ENCODE measurements around the gene ZNF385D. TPM values are rescaled to one million over a fixed set of nuclear protein-coding genes. Genes with fewer than 3 reads are reported as not detected.

Gene ZNF385D
- total RNA-seq, 8 experiments from 2014 or later = 3.9 to 9.6 (median 5.0) TPM

DNA sequence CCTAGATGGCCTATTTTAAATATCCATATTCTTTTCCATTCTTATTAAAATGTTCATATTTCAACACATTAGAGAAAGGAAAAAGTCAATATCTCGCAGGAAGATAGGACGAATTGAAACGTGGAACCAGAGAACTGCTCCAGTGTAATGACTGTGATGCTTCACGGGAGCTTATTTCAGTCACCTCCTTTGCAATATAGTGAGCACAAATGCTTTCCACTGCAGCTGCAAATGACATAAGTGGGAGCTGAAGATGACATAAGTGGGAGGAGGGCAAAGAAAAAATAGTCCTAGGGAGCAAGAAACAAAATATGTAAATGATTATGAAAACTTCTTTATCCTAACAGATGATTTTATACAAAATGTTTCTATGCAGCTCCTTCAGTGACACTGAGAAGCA lies 324.1 kb downstream of the ZNF385D start:
- ATAC-seq (replicated peaks in 6 of 8) = peak in 4 of 8 experiments; percentile 33 to 73 (median 64)
- Histone ChIP-seq H3K27ac (no peak overlapping the region), H3K4me3 (no peak overlapping the region), H3K4me1 (replicated peaks in 1 of 2) (peaks cover 0 to 12% of the 10 kb centered on the region in 2 donors)
- in situ Hi-C loops (cut with MboI; ENCODE audit: low pct_unique_long_range_greater_than_20kb in 2 of 9, low sequenced_read_pairs in 9 of 9, unreplicated experiment in 9 of 9) = no loop called here
- WGBS, 10 experiments = 32 to 90% (median 74%) methylated on average over 1 to 4 of the region's 4 CpGs

DNA sequence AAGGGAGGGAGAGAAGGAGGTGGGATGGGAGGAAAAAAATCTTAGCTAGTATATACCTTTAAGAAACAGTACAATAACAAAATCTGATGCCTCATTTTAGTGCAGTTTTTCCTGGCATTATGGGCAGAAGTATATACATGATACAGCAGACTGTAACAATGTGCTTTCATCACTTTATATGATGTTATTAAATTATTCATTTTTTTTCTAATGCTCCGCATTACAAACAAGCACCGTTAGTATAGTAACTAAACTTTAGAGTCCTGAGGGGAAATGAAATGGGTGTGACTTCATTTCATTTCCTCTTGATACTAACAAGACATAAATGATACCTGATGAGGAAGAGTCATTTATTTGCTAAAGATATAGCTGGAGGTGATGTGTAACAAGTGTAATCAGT lies 325.3 kb downstream of the ZNF385D start:
- peak in 1 of 8 experiments; percentile 59 for ATAC-seq (replicated peaks in 6 of 8)
- no peak overlapping the region for H3K4me3 ChIP-seq
- in situ Hi-C loops (cut with MboI; ENCODE audit: low pct_unique_long_range_greater_than_20kb in 2 of 9, low sequenced_read_pairs in 9 of 9, unreplicated experiment in 9 of 9) = no loop called here
- WGBS, 10 experiments = 35 to 100% (median 87%) methylated on average over 1 to 2 of the region's 2 CpGs; no CpG with 5 or more reads in 2 of the 10 experiments
- no peak overlapping the region for H3K27ac ChIP-seq
- H3K4me1 ChIP-seq (replicated peaks in 1 of 2) = peaks cover 0 to 12% of the 10 kb centered on the region in 2 donors

DNA sequence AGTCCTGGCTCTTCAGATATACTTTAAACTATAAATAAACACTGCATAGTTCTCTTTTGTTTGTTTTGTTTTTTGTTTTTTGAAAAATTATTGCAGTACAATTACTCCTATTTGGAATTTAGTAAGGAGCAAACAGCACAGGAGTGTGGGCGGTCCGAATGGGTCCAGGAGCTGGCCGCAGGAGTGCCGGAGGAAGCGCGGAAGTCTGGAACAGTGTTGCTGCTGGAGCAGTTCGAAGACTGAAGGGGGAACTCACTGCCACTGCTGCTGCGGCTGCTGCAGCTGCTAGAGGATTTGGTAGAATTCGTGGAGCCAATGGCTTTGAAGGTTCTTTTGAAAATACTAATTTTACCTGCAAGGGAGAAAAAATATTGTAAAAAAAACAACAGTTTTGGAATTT lies 329.9 kb downstream of the ZNF385D start:
- no peak for ATAC-seq (replicated peaks in 6 of 8)
- Histone ChIP-seq H3K4me1 (replicated peaks in 1 of 2) (peaks cover 2 to 17% of the 10 kb centered on the region in 2 donors), H3K4me3 (no peak overlapping the region), H3K27ac (no peak overlapping the region)
- WGBS, 10 experiments = 0 to 90% (median 74%) methylated on average over 1 to 9 of the region's 9 CpGs; no CpG with 5 or more reads in 2 of the 10 experiments
- in situ Hi-C loops (cut with MboI; ENCODE audit: low pct_unique_long_range_greater_than_20kb in 2 of 9, low sequenced_read_pairs in 9 of 9, unreplicated experiment in 9 of 9) = no loop called here

- H3K4me3 ChIP-seq = no peak overlapping the region
- in situ Hi-C loops (cut with MboI; ENCODE audit: low pct_unique_long_range_greater_than_20kb in 2 of 9, low sequenced_read_pairs in 9 of 9, unreplicated experiment in 9 of 9) = no loop called here
- 0 to 90% (median 20%) methylated on average over 1 of the region's 1 CpG; no CpG with 5 or more reads in 5 of the 10 experiments for WGBS, 10 experiments
- no peak overlapping the region for H3K27ac ChIP-seq
- peak in 3 of 8 experiments; percentile 37 to 80 (median 55) for ATAC-seq (replicated peaks in 6 of 8)
- H3K4me1 ChIP-seq (replicated peaks in 1 of 2) = peaks cover 2 to 15% of the 10 kb centered on the region in 2 donors
Measured at GRCh38 chr3:21417991-21418390, 333.0 kb downstream of the ZNF385D start.

DNA sequence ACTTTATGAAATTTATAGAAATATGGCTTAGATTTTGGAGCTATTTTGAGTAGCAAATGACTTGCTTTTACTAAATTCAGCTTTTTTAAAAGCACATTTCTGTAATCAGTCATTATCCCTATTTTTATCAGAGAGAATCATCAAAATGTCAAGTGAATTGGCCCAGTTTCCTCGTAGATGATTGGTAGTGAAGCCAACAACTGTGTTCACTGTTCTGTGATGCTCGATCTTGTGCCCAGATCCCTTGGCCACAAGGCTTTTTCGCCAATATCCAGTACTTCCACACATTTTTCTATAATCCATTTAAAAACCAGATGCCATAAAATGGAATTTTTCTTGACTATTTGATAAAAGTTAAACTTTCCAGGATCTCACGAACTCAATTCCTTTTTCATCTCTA lies 336.5 kb downstream of the ZNF385D start:
- Histone ChIP-seq H3K27ac (no peak overlapping the region), H3K4me1 (replicated peaks in 1 of 2) (peaks cover 0 to 15% of the 10 kb centered on the region in 2 donors), H3K4me3 (no peak overlapping the region)
- no peak for ATAC-seq (replicated peaks in 6 of 8)
- in situ Hi-C loops (cut with MboI; ENCODE audit: low pct_unique_long_range_greater_than_20kb in 2 of 9, low sequenced_read_pairs in 9 of 9, unreplicated experiment in 9 of 9) = no loop called here
- WGBS, 10 experiments = 43 to 100% (median 79%) methylated on average over 1 to 4 of the region's 4 CpGs

GRCh38 chr3:21411058-21411457 lies 340.0 kb downstream of the ZNF385D start:
- peak in 4 of 8 experiments; percentile 15 to 69 (median 62) for ATAC-seq (replicated peaks in 6 of 8)
- in situ Hi-C loops (cut with MboI; ENCODE audit: low pct_unique_long_range_greater_than_20kb in 2 of 9, low sequenced_read_pairs in 9 of 9, unreplicated experiment in 9 of 9) = no loop called here
- no peak overlapping the region for H3K4me3 ChIP-seq
- WGBS, 10 experiments = 0 to 92% (median 81%) methylated on average over 1 of the region's 1 CpG; no CpG with 5 or more reads in 6 of the 10 experiments
- no peak overlapping the region for H3K27ac ChIP-seq
- H3K4me1 ChIP-seq (replicated peaks in 1 of 2) = no peaks in the 10 kb centered on the region

- in situ Hi-C loops (cut with MboI; ENCODE audit: low pct_unique_long_range_greater_than_20kb in 2 of 9, low sequenced_read_pairs in 9 of 9, unreplicated experiment in 9 of 9) = no loop called here
- no peak overlapping the region for H3K4me3 ChIP-seq
- ATAC-seq (replicated peaks in 6 of 8) = no peak
- WGBS, 10 experiments = 56 to 100% (median 76%) methylated on average over 1 to 2 of the region's 2 CpGs
- no peak overlapping the region for H3K27ac ChIP-seq
- H3K4me1 ChIP-seq (replicated peaks in 1 of 2) = no peaks in the 10 kb centered on the region
Measured at GRCh38 chr3:21409401-21409800, 341.6 kb downstream of the ZNF385D start.

DNA sequence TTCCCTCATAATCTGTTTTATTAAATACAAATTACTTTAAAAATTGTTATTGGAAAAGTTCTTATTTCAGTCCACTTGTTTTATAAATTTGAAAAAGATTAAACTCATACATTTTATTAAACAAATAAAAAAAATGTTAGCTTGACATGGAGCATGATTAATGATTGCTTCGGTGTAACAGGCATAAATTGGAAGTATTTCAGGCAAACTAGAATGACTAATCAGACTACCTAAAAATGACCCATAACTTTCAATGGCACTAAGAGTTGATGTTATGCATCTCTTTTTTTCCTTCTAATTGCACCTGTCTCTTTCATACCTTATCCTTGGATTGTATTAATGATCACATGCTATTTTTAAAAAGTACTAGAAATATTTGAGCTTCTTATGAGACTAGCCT lies 343.3 kb downstream of the ZNF385D start:
- H3K4me1 ChIP-seq (replicated peaks in 1 of 2) = no peaks in the 10 kb centered on the region
- H3K27ac ChIP-seq = no peak overlapping the region
- 0 to 92% (median 50%) methylated on average over 1 of the region's 1 CpG; no CpG with 5 or more reads in 1 of the 10 experiments for WGBS, 10 experiments
- no peak for ATAC-seq (replicated peaks in 6 of 8)
- H3K4me3 ChIP-seq = no peak overlapping the region
- in situ Hi-C loops (cut with MboI; ENCODE audit: low pct_unique_long_range_greater_than_20kb in 2 of 9, low sequenced_read_pairs in 9 of 9, unreplicated experiment in 9 of 9) = no loop called here

GRCh38 chr3:21405671-21406667 lies 345.0 kb downstream of the ZNF385D start:
- in situ Hi-C loops (cut with MboI; ENCODE audit: low pct_unique_long_range_greater_than_20kb in 2 of 9, low sequenced_read_pairs in 9 of 9, unreplicated experiment in 9 of 9) = no loop called here
- Histone ChIP-seq H3K4me1 (replicated peaks in 1 of 2) (no peaks in the 10 kb centered on the region), H3K4me3 (no peak overlapping the region), H3K27ac (no peak overlapping the region)
- 80 to 100% (median 96%) methylated on average over 1 to 15 of the region's 47 CpGs; no CpG with 5 or more reads in 1 of the 10 experiments for WGBS, 10 experiments
- no peak for ATAC-seq (replicated peaks in 6 of 8)

DNA sequence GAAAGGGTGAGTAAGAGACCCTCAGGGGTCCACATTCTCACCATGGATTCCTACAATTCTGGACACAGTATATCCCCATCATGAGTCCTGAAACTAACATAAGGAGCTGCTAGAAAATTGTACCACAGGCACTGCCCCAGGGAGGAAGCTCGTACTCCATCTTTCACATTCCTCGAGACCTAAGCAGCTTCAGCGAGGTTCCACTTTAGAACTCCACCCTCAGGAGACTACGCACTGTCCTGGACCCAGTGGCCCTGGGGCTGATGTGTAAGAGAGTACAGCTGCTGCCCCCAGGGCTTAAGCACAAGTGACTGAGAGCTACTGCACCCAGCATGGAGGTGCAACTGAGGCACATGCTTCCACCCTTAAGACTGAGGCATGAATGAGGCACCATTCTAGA lies 352.5 kb downstream of the ZNF385D start:
- Histone ChIP-seq H3K4me3 (no peak overlapping the region), H3K27ac (no peak overlapping the region), H3K4me1 (replicated peaks in 1 of 2) (no peaks in the 10 kb centered on the region)
- no peak for ATAC-seq (replicated peaks in 6 of 8)
- in situ Hi-C loops (cut with MboI; ENCODE audit: low pct_unique_long_range_greater_than_20kb in 2 of 9, low sequenced_read_pairs in 9 of 9, unreplicated experiment in 9 of 9) = no loop called here
- 57 to 100% (median 69%) methylated on average over 1 to 2 of the region's 4 CpGs; no CpG with 5 or more reads in 7 of the 10 experiments for WGBS, 10 experiments

DNA sequence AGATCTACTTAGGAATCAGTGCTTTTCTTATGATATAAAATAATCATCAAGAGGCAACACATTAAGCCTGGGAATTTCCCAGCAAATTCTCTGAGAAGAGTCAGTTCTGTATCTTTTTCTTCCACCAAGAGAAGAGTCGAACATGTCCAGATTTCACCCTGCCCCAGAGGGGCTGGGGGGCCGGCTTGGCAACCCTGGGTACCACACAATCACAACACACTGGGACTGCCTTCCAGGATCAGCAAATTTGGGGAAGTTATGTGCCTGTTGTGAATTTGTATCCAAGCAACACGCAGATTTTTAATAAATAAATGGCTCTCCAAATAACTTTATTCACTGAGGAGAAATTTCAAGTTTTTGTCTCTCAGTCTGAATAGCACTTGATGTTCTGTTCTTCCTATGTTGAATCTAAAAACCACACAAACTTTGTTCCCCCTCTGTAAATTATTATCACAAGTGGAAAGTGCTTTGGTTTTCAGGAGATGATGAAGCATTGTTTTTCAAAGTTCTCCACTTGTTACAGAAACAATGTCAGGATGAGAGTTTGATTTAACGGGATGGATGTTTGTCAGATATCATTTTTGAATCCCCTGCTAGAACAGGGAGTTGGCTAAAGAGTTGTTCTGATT lies 357.2 kb downstream of the ZNF385D start:
- WGBS, 10 experiments = 4 to 100% (median 75%) methylated on average over 1 to 4 of the region's 4 CpGs
- no peak overlapping the region for H3K4me3 ChIP-seq
- H3K27ac ChIP-seq = no peak overlapping the region
- no peaks in the 10 kb centered on the region for H3K4me1 ChIP-seq (replicated peaks in 1 of 2)
- in situ Hi-C loops (cut with MboI; ENCODE audit: low pct_unique_long_range_greater_than_20kb in 2 of 9, low sequenced_read_pairs in 9 of 9, unreplicated experiment in 9 of 9) = no loop called here
- no peak for ATAC-seq (replicated peaks in 6 of 8)

DNA sequence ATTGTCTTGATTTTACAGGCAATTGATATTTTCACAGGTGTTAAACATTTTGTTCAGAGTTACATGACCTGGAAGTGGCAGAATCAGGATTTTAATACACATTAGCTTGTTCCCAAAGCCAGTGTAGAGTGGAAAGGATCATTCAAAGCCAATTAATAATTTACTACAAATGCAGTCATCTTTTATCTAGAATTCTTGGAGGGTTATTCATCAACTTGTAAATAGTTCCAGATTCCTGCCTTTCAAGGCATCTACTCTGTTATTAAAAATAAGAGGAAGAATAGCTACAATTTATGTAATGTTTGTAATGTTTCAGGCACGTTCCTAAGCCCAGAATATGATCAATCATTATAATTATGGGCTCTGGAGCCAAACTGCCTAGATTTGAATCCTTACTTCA lies 358.5 kb downstream of the ZNF385D start:
- no peak overlapping the region for H3K27ac ChIP-seq
- ATAC-seq (replicated peaks in 6 of 8) = no peak
- H3K4me3 ChIP-seq = no peak overlapping the region
- no peaks in the 10 kb centered on the region for H3K4me1 ChIP-seq (replicated peaks in 1 of 2)
- 25 to 33% methylated on average over 1 of the region's 1 CpG; no CpG with 5 or more reads in 8 of the 10 experiments for WGBS, 10 experiments
- in situ Hi-C loops (cut with MboI; ENCODE audit: low pct_unique_long_range_greater_than_20kb in 2 of 9, low sequenced_read_pairs in 9 of 9, unreplicated experiment in 9 of 9) = no loop called here

GRCh38 chr3:21390856-21391255 lies 360.2 kb downstream of the ZNF385D start:
- WGBS, 10 experiments = 14 to 89% (median 47%) methylated on average over 1 of the region's 1 CpG; no CpG with 5 or more reads in 2 of the 10 experiments
- ATAC-seq (replicated peaks in 6 of 8) = no peak
- H3K4me3 ChIP-seq = no peak overlapping the region
- no peak overlapping the region for H3K27ac ChIP-seq
- no peaks in the 10 kb centered on the region for H3K4me1 ChIP-seq (replicated peaks in 1 of 2)
- in situ Hi-C loops (cut with MboI; ENCODE audit: low pct_unique_long_range_greater_than_20kb in 2 of 9, low sequenced_read_pairs in 9 of 9, unreplicated experiment in 9 of 9) = no loop called here
